ENCODE results near the gene BIRC6.
"Not testable (repeated sequence)": the region's sequence is repeated elsewhere in the genome, so short reads cannot be mapped to it uniquely, and the experiment has no call there.

The BIRC6 gene

GRCh38 chr2:32522770-32523169, 165.9 kb downstream of the BIRC6 start:
- DNase-seq: no peak

DNA sequence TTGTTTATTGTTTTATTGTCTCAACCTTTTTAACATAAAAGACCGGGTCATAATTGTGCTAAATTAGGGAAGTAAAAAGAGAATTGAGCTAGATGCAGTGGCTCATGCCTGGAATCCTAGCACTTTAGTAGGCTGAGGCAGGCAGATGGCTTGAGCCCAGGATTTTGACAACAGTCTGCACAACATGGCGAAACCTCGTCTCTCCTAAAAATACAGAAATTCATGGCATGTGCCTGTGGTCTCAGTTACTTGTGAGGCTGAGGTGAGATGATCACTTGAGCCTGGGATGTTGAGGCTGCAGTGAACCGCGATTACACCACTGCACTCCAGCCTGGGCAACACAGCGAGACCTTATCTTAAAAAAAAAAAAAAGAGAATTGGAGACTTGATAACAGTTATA, 166.9 kb downstream of the BIRC6 start:
- no peak for DNase-seq

DNA sequence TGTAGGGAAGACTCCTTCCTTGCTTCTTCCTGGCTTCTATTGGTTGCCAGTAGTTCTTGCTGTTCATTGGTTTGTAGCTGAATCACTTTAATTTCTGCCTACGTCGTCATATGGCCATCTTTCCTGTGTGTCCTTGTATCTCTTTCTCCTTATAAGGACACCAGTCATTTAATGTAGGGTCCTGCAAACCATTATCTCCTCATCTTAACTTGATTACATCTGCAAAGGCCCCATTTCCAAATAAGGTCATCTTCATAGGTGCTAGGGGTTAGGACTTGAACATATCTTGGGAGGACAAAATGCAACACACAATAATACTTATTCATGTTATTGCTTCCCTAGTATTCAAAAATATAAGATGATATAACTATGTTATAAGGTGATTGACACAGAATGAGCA, 175.5 kb downstream of the BIRC6 start:
- no peak for DNase-seq

DNA sequence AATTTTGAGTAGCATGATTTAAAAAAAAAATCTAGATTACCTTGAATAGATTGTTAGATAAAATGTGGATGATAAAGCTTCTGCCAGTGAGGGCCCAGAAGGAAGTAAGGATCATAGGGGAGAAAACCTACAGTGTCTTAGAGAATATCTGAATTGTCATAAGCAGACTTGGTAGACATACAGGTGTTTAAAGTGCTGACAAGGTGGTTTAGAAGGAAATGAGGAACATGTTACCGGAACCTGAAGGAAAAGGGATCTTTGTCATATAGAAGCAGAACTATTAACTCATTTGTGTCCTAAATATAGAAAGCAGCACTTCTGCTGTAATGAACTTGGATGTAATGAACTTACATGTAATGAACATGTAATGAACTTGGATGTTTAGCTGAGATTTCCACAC, 176.1 kb downstream of the BIRC6 start:
- no peak for DNase-seq

DNA sequence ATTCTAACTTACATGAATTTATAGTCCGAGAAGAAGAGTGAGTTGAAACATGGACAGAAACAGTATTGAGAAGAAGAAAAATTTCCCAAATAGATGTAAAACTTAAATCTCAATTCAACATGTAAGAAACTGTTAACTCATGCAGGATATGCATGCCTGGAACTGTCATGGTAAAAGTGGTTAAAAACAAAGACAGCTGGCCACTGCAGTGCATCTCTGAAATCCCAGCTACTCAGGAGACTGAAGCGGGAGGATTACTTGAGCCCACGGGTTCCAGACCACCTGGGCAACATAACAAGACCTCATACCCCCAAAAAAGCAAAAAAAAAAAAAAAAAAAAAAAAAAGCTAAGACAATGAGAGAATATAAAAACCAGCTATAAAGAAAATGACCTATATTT, 178.0 kb downstream of the BIRC6 start:
- DNase-seq: no peak

- no peak for DNase-seq
These were observed 181.9 kb downstream of the BIRC6 start for GRCh38 chr2:32538735-32539134.

DNA sequence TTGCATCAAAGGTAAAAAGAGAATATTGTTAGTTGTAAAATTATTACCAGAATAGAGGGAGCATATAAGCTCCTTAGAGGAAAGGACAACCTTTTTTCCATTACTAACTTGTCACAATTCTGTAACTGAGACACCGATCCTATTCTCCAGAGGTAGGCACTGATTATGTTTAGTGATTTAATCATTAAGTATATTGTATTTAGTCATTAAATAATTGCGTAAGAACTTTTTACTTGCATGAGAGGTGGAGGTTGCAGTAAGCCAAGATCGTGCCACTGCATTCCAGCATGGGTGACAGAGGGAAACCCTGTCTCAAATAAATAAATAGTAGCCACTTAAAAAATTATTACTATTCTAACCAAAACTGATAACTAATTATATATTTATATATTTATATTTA, 195.7 kb downstream of the BIRC6 start:
- DNase-seq: not testable (repeated sequence)

DNA sequence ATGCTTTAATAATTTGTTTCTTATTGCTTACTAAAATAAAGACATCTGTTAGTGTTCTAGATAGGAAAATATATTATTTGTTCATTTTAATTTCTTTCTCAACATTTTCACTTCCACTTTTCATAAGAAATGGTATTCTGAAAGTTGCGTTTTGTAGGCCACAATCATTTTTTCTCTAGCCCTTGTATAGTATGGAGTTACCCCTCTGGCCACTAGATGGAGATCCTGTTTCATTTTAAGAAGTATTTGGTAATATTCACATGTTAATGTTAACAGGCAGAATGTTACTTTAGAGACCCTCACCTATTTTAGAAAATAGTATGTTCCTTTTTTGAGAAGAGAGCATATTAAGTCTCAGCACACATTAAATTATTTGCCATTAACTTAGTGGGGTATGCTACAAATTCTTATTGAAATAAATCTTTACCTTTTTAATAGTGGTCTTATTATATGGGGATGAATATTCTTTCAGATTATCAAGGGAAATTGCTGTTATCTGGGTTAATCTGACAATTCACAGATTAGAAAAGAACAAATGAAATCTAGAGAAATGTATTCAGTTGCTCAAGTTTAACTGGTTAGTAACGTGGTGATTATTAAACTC, 197.1 kb downstream of the BIRC6 start:
- DNase-seq: no peak

GRCh38 chr2:32558492-32558891, 201.7 kb downstream of the BIRC6 start:
- no peak for DNase-seq

- DNase-seq: no peak
These were observed 202.3 kb downstream of the BIRC6 start for GRCh38 chr2:32559136-32559535.

DNA sequence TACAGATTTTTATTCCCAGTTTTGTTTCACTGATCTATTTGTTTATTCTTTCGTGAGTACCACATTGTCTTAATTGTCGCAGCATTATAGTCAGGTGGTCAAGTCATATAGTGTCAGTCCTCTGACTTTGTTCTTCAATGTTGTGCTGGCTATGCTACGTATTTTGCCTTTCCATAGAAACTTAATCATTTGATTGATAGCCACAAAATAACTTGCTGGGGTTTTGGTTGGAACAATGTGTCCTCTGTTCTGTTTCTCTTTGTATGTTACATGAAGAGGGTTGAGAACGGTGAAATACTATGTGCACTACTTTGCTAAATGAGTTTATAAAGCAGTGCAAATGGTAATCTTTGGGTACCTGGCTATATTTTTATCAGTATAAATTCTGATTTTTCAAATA, 206.1 kb downstream of the BIRC6 start:
- DNase-seq: no peak

DNA sequence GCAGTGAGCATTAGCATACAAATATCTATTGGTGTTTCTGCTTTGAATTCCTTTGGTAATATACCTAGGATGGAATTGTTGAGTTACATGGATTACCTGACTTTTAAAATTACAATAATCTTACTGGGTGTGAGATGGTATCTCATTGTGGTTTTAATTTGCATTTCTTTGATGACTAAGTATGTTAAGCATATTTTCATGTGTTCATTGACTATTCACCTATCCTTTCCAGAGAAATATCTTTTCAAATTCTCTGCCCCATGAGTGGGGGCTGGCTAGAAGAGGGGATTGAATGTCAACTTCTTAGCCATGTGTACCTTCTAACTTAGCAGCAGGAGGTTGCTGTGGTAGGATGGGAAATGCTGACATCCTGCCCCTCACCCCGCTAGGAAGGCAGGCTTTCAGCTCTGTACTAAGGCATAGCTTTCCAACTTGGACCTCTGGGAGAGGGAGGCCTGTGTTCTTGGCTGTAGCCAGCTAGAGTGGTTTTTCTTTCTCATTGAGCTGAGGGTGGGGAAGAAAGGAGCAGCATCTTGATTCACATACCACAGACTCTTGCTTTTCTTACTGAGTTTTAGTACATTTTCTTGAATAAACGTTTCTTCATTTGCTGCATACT, 207.7 kb downstream of the BIRC6 start:
- no peak for DNase-seq

DNA sequence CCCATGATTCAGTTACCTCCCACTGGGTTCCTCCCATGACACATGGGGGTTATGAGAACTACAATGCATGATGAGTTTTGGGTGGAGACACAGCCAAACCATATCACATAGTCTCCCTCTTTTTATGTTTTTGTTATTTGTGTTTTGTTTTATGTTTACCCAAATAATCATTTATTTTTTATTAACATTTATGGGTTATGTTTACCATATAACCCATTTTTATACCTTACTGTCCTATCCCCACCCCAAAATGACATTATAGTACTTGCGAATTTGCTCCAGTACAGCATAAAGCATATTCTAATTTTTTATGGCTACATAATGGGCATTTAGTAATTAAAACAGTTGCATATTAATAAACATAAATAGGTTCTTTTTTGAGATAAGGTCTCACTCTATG, 209.1 kb downstream of the BIRC6 start:
- DNase-seq: no peak

DNA sequence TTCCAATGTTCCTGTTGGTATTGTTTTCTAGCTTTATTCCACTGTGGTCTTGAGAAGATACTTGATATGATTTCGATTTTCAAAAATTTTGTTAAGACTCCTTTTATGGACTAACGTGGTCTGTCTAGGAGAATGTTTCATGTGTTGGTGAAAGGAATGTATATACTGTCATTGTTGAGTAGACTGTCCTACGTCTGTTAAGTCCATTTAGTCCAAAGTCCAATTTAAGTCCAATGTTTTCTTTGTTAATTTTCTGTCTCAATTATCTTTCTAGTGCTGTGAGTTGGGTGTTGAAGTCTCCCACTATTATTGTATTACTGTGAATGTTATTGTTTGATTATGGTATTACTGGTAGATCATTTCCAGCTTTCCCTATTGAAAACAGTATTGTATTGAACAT, 215.2 kb downstream of the BIRC6 start:
- no peak for DNase-seq

GRCh38 chr2:32572737-32573136, 215.9 kb downstream of the BIRC6 start:
- no peak for DNase-seq

- no peak for DNase-seq
These were observed 235.0 kb downstream of the BIRC6 start for GRCh38 chr2:32591669-32592463.

DNA sequence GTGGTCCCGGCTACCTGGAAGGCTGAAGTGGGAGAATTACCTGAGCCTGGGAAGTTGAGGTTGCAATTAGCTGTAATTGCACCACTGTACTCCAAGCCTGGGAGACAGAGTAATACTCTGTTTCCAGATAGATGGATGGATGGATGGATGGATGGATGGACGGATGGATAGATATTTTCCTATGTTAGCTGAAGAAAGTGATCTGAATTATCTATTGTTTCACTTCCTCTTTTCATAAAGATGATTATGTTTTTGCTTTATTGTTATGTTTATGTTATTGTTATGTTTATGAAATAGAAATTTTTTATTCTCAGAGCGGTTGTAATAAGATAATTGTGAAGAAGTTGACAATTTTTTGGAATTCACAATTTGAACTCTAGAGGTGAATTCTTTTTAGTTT, 237.8 kb downstream of the BIRC6 start:
- no peak for DNase-seq

GRCh38 chr2:32611366-32611765, 254.5 kb downstream of the BIRC6 start:
- DNase-seq: no peak

- no peak for DNase-seq
These were observed 254.9 kb downstream of the BIRC6 start for GRCh38 chr2:32611771-32612170.

GRCh38 chr2:32614084-32614483, 257.3 kb downstream of the BIRC6 start:
- no peak for DNase-seq

GRCh38 chr2:32617599-32618189, 260.9 kb downstream of the BIRC6 start:
- no peak for DNase-seq

- DNase-seq: no peak
These were observed 265.9 kb downstream of the BIRC6 start for GRCh38 chr2:32622570-32623310.

- no peak for DNase-seq
These were observed 266.5 kb downstream of the BIRC6 start for GRCh38 chr2:32623311-32623706.

All from DMS153 (cell line).